HCT116 (cell line): ENCODE measurements around the gene RAD9B. TPM values are rescaled to one million over a fixed set of nuclear protein-coding genes. Genes with fewer than 3 reads are reported as not detected.

Experiments used
- ATAC-seq: fragments of 200-7000 bp; cut with Tn5 transposase; 2 replicates; pipeline ENCODE4 v1.9.1; 2020; ENCODE audit warnings: mild to moderate bottlenecking, moderate library complexity
- BruUV-seq: library from RNA; stranded (reverse); fragments of 400-500 nt; replicated peaks from 2 replicates; lab custom pipeline; 2021; lab: Mats Ljungman, UMichigan
- CTCF ChIA-PET: fragments of 300-600 bp; sonication (Branson Sonifier 250); formaldehyde crosslinking; loops from one replicate; lab custom pipeline; 2021; ENCODE audit warnings: antibody characterized with exemption; lab: Charles Lee
- POLR2A ChIA-PET: fragments of 300-600, 350-600 bp; sonication (Branson Sonifier 250); formaldehyde crosslinking; loops from one replicate; lab custom pipeline; 2021; ENCODE audit warnings: antibody characterized with exemption; lab: Charles Lee
- RAD21 ChIA-PET, 2 experiments: fragments of 300-600 bp; sonication (Branson Sonifier 250); formaldehyde crosslinking; loops; one replicate each; lab custom pipeline; 2023; ENCODE audit warnings: low total read pairs in 2 of 2; ENCODE audit not compliant: uncharacterized antibody in 2 of 2, unreplicated experiment in 2 of 2, low non-redundant PET in 1 of 2; lab: Charles Lee
- DNase-seq: peaks from one replicate; pipeline ENCODE4 v3.0.0-alpha.2; 2010; ENCODE audit warnings: low read depth, low spot score
- H2AFZ ChIP-seq: fragments of 200-600 bp; shearing (Covaris generic), sonication (generic); 2 replicates; pipeline ENCODE4 v1.6.1; 2017; ENCODE audit warnings: low read depth, mixed run types, mixed read lengths, antibody characterized with exemption, low read length; ENCODE audit not compliant: poor library complexity, severe bottlenecking
- H3K27ac ChIP-seq: 2 replicates; pipeline ENCODE4 v1.5.1; 2012; ENCODE audit warnings: low read depth, low read length
- H3K27me3 ChIP-seq: fragments of 200-600 bp; sonication (generic); 2 replicates; pipeline ENCODE4 v1.6.1; 2016; ENCODE audit warnings: mixed run types, low read length, mixed read lengths; ENCODE audit not compliant: insufficient read depth
- H3K36me3 ChIP-seq, 2 experiments: fragments of 200-500 bp in 1 of 2; fragments of 200-600 bp in 1 of 2; sonication (Bioruptor generic) in 1 of 2; sonication (generic) in 1 of 2; 2 replicates each; pipeline versions ENCODE4 v1.5.1 to v1.6.1; 2014 to 2016; ENCODE audit warnings: low read length in 2 of 2, inconsistent platforms in 1 of 2, mixed read lengths in 1 of 2, mixed run types in 1 of 2; ENCODE audit not compliant: insufficient read depth in 2 of 2, control insufficient read depth in 1 of 2
- H3K4me1 ChIP-seq, 2 experiments: fragments of 200-600 bp in 1 of 2; sonication (generic) in 1 of 2; 2 replicates each; pipeline versions ENCODE4 v1.5.1 to v1.6.1; 2012 to 2017; ENCODE audit warnings: low read length in 2 of 2, inconsistent platforms in 1 of 2, mild to moderate bottlenecking in 1 of 2, mixed read lengths in 1 of 2, mixed run types in 1 of 2, moderate library complexity in 1 of 2; ENCODE audit not compliant: insufficient read depth in 2 of 2, control insufficient read depth in 1 of 2
- H3K4me2 ChIP-seq: fragments of 200-600 bp; sonication (generic); 2 replicates; pipeline ENCODE4 v1.6.1; 2017; ENCODE audit warnings: mixed run types, low read length, mixed read lengths
- H3K4me3 ChIP-seq, 2 experiments: fragments of 200-600 bp in 1 of 2; sonication (generic) in 1 of 2; replicated peaks in 1 of 2; 2 replicates each; pipeline ENCODE4 v1.5.1; 2011 to 2016; ENCODE audit warnings: low read length in 2 of 2, control low read depth in 1 of 2, low read depth in 1 of 2, mild to moderate bottlenecking in 1 of 2, mixed read lengths in 1 of 2, mixed run types in 1 of 2
- H3K79me2 ChIP-seq: fragments of 200-600 bp; sonication (generic); 2 replicates; pipeline ENCODE4 v1.6.1; 2017; ENCODE audit warnings: mild to moderate bottlenecking, mixed run types, low read length, moderate library complexity, mixed read lengths; ENCODE audit not compliant: insufficient read depth
- H3K9ac ChIP-seq: fragments of 200-600 bp; sonication (generic); 2 replicates; pipeline ENCODE4 v1.6.1; 2016; ENCODE audit warnings: low read length, mixed read lengths
- H3K9me2 ChIP-seq: fragments of 200-600 bp; sonication (generic), shearing (Covaris generic); 2 replicates; pipeline ENCODE4 v1.6.1; 2017; ENCODE audit warnings: mixed run types, mild to moderate bottlenecking, moderate library complexity; ENCODE audit not compliant: insufficient read depth
- H3K9me3 ChIP-seq, 2 experiments: fragments of 200-500 bp in 1 of 2; fragments of 200-600 bp in 1 of 2; sonication (Bioruptor generic) in 1 of 2; sonication (generic) in 1 of 2; 2 replicates each; pipeline ENCODE4 v1.6.1; 2014 to 2017; ENCODE audit warnings: low read length in 2 of 2, mixed read lengths in 2 of 2, inconsistent platforms in 1 of 2, low read depth in 1 of 2, mild to moderate bottlenecking in 1 of 2, mixed run types in 1 of 2, moderate library complexity in 1 of 2; ENCODE audit not compliant: control insufficient read depth in 1 of 2, insufficient read depth in 1 of 2
- H4K20me1 ChIP-seq: fragments of 200-600 bp; sonication (generic), shearing (Covaris generic); 2 replicates; pipeline ENCODE4 v1.6.1; 2017; ENCODE audit warnings: mixed run types, mild to moderate bottlenecking, moderate library complexity; ENCODE audit not compliant: insufficient read depth
- CBX3 ChIP-seq: IDR thresholded peaks from 2 replicates; pipeline ENCODE4 v1.6.1; 2012; ENCODE audit warnings: low read depth
- EGR1 ChIP-seq: IDR thresholded peaks from 2 replicates; pipeline ENCODE4 v1.6.1; 2012; ENCODE audit warnings: low read depth
- EZH2 ChIP-seq: fragments of 200-600 bp; sonication (generic); IDR thresholded peaks from 2 replicates; pipeline ENCODE4 v1.6.1; 2017; ENCODE audit warnings: antibody characterized with exemption, mixed run types
- FOSL1 ChIP-seq: IDR thresholded peaks from 2 replicates; pipeline ENCODE4 v1.6.1; 2012; ENCODE audit warnings: low read depth
- POLR2AphosphoS5 ChIP-seq: IDR thresholded peaks from 2 replicates; pipeline ENCODE4 v1.6.1; 2011; ENCODE audit warnings: mild to moderate bottlenecking, low read depth, low read length, moderate library complexity
- TCF7L2 ChIP-seq: IDR thresholded peaks from 2 replicates; pipeline ENCODE4 v1.7.0; 2011; ENCODE audit warnings: borderline replicate concordance, inconsistent platforms; ENCODE audit not compliant: insufficient read depth, insufficient read length; ENCODE audit errors: extremely low read depth
- YY1 ChIP-seq: IDR thresholded peaks from 2 replicates; pipeline ENCODE4 v1.6.1; 2011; ENCODE audit warnings: low read length, low read depth, moderate library complexity, mild to moderate bottlenecking; ENCODE audit not compliant: insufficient replicate concordance; ENCODE audit errors: extremely low read depth
- intact Hi-C: fragments of 100-400 bp; cut with micrococcal nuclease; formaldehyde crosslinking; loops from 2 replicates; pipeline ENCODE4 v1.10.0; 2022
- total RNA-seq: library from RNA; stranded (reverse); gene quantifications from one replicate; pipeline ENCODE4 v1.2.1, GENCODE V29; 2021; ENCODE audit not compliant: unreplicated experiment
- TF ChIP-seq, protein P1 (sequence below): IDR thresholded peaks from 2 replicates; pipeline ENCODE4 v1.6.1; 2011; ENCODE audit warnings: mild to moderate bottlenecking, low read length, moderate library complexity; ENCODE audit not compliant: insufficient replicate concordance; ENCODE audit errors: extremely low read depth
- TF ChIP-seq, protein P2 (sequence below): IDR thresholded peaks from 2 replicates; pipeline ENCODE4 v1.6.1; 2012
- TF ChIP-seq, protein P3 (sequence below), 3 experiments: fragments of 200-600 bp in 1 of 3; sonication (generic) in 1 of 3; IDR thresholded peaks in 2 of 3; conservative IDR thresholded peaks in 1 of 3; 2 replicates each; pipeline ENCODE4 v1.5.1; 2012 to 2017; ENCODE audit warnings: low read depth in 2 of 3, low read length in 2 of 3, antibody characterized with exemption in 1 of 3, borderline replicate concordance in 1 of 3, control low read depth in 1 of 3, mild to moderate bottlenecking in 1 of 3, mixed read lengths in 1 of 3, mixed run types in 1 of 3, moderate library complexity in 1 of 3; ENCODE audit not compliant: insufficient read depth in 1 of 3
- TF ChIP-seq, protein P4 (sequence below): IDR thresholded peaks from 2 replicates; pipeline ENCODE4 v1.6.1; 2012; ENCODE audit warnings: low read depth

The RAD9B gene
- total RNA-seq, 1 experiment from 2014 or later: 0.17 TPM

DNA sequence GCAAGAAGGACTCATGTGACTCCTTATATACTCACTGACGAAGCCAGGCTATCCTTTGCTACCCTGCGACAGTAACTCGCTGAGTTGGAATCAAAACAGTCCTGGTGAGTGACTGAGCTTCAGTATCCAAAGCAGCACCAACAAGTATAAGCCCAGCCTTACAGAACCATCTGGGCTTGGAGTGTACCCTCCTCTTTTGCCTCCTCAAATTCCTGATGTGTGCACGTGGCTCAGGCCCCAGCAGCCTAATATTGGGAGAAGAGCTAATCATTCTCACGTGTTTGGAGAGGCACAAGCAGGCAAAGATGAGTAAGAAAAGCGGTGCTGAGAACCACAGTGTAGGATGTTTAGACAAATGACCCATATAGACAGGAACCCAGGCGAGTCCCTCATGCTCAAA, 46.5 kb downstream of the RAD9B start:
- TF ChIP-seq, protein P1, sequence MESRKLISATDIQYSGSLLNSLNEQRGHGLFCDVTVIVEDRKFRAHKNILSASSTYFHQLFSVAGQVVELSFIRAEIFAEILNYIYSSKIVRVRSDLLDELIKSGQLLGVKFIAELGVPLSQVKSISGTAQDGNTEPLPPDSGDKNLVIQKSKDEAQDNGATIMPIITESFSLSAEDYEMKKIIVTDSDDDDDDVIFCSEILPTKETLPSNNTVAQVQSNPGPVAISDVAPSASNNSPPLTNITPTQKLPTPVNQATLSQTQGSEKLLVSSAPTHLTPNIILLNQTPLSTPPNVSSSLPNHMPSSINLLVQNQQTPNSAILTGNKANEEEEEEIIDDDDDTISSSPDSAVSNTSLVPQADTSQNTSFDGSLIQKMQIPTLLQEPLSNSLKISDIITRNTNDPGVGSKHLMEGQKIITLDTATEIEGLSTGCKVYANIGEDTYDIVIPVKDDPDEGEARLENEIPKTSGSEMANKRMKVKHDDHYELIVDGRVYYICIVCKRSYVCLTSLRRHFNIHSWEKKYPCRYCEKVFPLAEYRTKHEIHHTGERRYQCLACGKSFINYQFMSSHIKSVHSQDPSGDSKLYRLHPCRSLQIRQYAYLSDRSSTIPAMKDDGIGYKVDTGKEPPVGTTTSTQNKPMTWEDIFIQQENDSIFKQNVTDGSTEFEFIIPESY: no peak
- no peak for TF ChIP-seq YY1
- TF ChIP-seq, protein P2, sequence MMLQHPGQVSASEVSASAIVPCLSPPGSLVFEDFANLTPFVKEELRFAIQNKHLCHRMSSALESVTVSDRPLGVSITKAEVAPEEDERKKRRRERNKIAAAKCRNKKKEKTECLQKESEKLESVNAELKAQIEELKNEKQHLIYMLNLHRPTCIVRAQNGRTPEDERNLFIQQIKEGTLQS: no peak
- TF ChIP-seq, protein P3, sequence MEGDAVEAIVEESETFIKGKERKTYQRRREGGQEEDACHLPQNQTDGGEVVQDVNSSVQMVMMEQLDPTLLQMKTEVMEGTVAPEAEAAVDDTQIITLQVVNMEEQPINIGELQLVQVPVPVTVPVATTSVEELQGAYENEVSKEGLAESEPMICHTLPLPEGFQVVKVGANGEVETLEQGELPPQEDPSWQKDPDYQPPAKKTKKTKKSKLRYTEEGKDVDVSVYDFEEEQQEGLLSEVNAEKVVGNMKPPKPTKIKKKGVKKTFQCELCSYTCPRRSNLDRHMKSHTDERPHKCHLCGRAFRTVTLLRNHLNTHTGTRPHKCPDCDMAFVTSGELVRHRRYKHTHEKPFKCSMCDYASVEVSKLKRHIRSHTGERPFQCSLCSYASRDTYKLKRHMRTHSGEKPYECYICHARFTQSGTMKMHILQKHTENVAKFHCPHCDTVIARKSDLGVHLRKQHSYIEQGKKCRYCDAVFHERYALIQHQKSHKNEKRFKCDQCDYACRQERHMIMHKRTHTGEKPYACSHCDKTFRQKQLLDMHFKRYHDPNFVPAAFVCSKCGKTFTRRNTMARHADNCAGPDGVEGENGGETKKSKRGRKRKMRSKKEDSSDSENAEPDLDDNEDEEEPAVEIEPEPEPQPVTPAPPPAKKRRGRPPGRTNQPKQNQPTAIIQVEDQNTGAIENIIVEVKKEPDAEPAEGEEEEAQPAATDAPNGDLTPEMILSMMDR (IDR thresholded peaks at IDR 0.05 in 2 of 3, conservative IDR thresholded peaks at IDR 0.05 in 1 of 3; ENCODE audit: borderline replicate concordance in 1 of 3, insufficient read depth in 1 of 3, low read depth in 2 of 3, low read length in 2 of 3): no peak
- no peak for TF ChIP-seq TCF7L2
- no peak for TF ChIP-seq FOSL1
- TF ChIP-seq, protein P4, sequence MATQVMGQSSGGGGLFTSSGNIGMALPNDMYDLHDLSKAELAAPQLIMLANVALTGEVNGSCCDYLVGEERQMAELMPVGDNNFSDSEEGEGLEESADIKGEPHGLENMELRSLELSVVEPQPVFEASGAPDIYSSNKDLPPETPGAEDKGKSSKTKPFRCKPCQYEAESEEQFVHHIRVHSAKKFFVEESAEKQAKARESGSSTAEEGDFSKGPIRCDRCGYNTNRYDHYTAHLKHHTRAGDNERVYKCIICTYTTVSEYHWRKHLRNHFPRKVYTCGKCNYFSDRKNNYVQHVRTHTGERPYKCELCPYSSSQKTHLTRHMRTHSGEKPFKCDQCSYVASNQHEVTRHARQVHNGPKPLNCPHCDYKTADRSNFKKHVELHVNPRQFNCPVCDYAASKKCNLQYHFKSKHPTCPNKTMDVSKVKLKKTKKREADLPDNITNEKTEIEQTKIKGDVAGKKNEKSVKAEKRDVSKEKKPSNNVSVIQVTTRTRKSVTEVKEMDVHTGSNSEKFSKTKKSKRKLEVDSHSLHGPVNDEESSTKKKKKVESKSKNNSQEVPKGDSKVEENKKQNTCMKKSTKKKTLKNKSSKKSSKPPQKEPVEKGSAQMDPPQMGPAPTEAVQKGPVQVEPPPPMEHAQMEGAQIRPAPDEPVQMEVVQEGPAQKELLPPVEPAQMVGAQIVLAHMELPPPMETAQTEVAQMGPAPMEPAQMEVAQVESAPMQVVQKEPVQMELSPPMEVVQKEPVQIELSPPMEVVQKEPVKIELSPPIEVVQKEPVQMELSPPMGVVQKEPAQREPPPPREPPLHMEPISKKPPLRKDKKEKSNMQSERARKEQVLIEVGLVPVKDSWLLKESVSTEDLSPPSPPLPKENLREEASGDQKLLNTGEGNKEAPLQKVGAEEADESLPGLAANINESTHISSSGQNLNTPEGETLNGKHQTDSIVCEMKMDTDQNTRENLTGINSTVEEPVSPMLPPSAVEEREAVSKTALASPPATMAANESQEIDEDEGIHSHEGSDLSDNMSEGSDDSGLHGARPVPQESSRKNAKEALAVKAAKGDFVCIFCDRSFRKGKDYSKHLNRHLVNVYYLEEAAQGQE: no peak
- no peak for TF ChIP-seq EGR1
- TF ChIP-seq EZH2: no peak
- no peak for TF ChIP-seq POLR2AphosphoS5
- TF ChIP-seq CBX3: no peak
- ChIA-PET CTCF (interaction anchor here (0.6 kb wide), 1 partner anchor 64 kb away, joined by 4 read pairs; no protein-coding TSS in a partner anchor), POLR2A (no interaction called here), RAD21 (no interaction called here)
- Histone ChIP-seq H3K27ac (no peak overlapping the region), H2AFZ (no peak overlapping the region), H3K4me1 (peaks cover 0 to 6% of the 10 kb centered on the region in 2 experiments; a peak in 1 of 4 replicates), H3K4me3 (no peak overlapping the region), H3K36me3 (peaks cover 0 to 9% of the 10 kb centered on the region in 2 experiments; a peak in 2 of 4 replicates), H3K4me2 (no peak overlapping the region), H3K9me2 (no peaks in the 10 kb centered on the region), H3K79me2 (peaks cover 79% of the 10 kb centered on the region), H3K9ac (no peak overlapping the region), H3K27me3 (no peaks in the 10 kb centered on the region), H3K9me3 (no peaks in the 10 kb centered on the region), H4K20me1 (no peaks in the 10 kb centered on the region)
- intact Hi-C loops: no loop called here
- DNase-seq: no peak
- no TSS peak for BruUV-seq
- ATAC-seq: no peak
